ENCODE data around the gene ACCS.

The ACCS gene

GRCh38 chr11:44037658-44037998 is 28.4 kb upstream of the ACCS start:
- DNase-seq (ENCODE audit: low read depth in 2 of 2): no peak

- no peak for DNase-seq (ENCODE audit: low read depth in 2 of 2)
Observed at GRCh38 chr11:44043157-44043556, 22.9 kb upstream of the ACCS start.

DNA sequence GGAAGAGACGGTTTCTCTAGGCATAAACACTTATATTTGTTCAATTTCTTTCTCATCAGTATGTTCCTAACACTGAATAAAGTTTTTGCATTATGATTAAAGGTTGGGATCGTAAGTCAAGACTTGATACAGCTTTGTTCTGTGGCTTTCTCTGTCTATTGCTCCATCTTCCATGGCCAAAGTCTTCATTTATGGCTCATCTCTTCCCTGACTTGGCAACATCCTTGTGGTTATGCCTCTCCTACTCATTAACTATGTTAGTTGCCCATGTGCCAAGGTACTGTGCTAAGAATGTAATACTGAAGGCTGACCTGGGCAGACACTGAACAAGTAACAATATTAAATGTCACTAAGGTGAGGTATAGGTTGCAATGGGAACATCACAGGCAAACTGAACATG is 19.9 kb upstream of the ACCS start:
- no peak for DNase-seq (ENCODE audit: low read depth in 2 of 2)

DNA sequence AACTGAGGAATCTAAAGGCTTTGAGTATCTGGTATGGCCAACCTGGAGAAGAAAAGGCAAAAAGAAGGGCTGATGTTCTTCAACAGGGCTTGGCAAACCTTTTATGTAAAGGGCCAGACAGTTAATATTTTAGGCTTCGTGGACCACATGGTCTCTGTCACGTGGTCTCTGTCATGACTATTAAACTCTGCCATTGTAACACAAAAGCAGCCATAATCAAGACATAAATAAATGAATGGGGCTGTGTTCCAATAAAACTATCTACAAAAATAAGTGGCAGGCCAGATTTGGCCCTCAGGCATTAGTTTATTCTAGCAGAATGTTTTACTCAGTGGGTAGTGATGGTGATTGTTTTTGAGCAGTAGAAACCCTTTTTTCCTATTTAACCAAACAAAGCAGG is 18.8 kb upstream of the ACCS start:
- DNase-seq (ENCODE audit: low read depth in 2 of 2): no peak

- DNase-seq (ENCODE audit: low read depth in 2 of 2): no peak
Observed at GRCh38 chr11:44047931-44048431, 18.1 kb upstream of the ACCS start, which contains the start of gene ACCSL. ACCSL (plus strand) TSS chr11:44047981; CDS start chr11:44048037, 56 bp downstream.

DNA sequence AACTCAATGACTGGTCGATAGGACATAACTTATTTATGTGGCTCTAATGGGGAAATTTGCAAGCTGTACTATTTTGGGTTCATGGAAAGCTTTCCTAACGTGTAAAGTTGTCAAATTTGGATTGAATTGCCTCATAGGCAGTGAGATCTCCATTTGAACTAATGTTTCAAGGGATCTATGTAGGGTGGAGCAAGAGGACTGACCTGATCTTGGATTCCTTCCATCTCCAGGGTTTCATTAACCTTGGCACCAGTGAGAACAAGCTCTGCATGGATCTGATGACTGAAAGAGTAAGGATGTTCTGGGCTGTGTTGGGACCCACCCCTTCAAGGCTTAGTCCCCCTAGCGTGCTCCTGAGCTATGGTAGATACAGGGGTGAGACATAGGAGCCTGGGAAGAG is 16.2 kb upstream of the ACCS start:
- DNase-seq (ENCODE audit: low read depth in 2 of 2): no peak

GRCh38 chr11:44051171-44051570 is 14.9 kb upstream of the ACCS start:
- DNase-seq (ENCODE audit: low read depth in 2 of 2): no peak

GRCh38 chr11:44057340-44057739 is 8.7 kb upstream of the ACCS start:
- DNase-seq (ENCODE audit: low read depth in 2 of 2): no peak

DNA sequence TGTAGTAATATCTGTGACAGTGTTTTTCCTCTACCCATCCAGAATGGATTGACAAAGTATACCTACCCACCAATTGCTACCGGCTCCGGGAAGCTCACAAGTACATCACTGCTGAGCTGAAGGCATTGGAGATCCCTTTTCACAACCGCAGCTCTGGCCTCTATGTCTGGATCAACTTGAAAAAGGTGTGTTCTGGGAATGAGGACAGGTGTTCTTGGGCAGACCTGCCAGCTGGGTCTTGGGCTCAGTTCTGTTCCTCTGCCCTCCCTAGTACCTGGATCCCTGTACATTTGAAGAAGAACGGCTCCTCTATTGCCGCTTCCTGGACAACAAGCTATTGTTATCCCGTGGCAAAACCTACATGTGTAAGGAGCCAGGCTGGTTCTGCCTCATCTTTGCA is 7.8 kb upstream of the ACCS start:
- DNase-seq (ENCODE audit: low read depth in 2 of 2): no peak

GRCh38 chr11:44065161-44065661 is 859 bp upstream of the ACCS start:
- DNase-seq (ENCODE audit: low read depth in 2 of 2): no peak

DNA sequence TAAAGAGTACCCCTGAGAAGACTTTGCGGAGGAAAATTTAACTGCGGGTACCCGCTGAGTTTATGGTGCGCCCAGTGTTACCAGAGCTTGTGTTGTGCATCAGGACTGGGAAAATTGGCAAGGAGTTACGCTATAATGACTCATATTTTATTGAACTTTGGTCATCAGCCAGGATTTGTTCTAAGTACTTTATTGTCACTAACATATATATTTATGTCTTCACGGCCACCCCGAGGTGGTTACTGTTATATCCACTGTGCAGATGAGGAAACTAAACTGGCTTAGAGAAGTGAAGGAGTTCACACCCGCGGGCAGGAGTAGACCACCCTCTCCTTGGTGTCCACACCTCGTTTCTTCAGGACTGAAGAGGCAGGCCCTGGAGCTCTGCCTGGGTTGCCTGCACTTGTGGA is 667 bp downstream of the ACCS start:
- no peak for DNase-seq (ENCODE audit: low read depth in 2 of 2)

GRCh38 chr11:44067266-44067665 is 1.2 kb downstream of the ACCS start:
- DNase-seq (ENCODE audit: low read depth in 2 of 2): no peak

DNA sequence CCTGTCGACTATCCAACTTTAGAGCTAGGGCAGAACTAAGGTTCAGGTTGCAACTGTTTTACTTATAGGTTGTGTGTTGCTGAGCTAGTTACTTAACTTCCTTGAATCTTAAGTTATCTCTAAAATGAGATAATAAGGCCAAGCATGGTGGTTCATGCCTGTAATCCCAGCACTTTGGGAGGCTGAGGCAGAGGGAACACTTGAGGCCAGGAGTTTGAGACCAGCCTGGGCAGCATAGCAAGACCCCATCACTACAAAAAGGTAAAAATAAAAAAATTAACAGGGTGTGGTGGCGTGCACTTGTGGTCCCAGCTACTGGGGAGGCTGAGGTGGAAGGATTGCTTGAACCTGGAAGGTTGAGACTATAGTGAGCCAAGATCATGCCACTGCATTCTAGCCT is 2.1 kb downstream of the ACCS start:
- DNase-seq (ENCODE audit: low read depth in 2 of 2): no peak

DNA sequence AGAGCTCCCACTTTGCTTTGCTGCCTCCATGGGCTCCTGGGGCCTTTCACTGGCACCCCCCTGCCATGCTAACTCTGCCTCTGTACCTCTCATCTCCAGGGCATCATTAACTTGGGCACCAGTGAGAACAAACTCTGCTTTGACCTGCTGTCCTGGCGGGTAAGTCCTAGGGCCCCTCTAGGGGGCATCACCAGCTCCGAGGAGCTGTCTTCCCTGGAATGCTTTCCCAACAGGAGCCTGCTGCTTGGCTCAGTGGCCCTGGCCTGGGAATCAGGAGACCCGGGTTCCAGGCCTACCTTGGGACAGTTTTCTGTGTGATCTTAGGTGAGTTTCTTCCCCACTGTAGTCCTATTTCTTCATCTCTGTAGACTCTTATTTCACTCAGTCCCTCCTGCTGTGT is 5.1 kb downstream of the ACCS start:
- DNase-seq (ENCODE audit: low read depth in 2 of 2): no peak

DNA sequence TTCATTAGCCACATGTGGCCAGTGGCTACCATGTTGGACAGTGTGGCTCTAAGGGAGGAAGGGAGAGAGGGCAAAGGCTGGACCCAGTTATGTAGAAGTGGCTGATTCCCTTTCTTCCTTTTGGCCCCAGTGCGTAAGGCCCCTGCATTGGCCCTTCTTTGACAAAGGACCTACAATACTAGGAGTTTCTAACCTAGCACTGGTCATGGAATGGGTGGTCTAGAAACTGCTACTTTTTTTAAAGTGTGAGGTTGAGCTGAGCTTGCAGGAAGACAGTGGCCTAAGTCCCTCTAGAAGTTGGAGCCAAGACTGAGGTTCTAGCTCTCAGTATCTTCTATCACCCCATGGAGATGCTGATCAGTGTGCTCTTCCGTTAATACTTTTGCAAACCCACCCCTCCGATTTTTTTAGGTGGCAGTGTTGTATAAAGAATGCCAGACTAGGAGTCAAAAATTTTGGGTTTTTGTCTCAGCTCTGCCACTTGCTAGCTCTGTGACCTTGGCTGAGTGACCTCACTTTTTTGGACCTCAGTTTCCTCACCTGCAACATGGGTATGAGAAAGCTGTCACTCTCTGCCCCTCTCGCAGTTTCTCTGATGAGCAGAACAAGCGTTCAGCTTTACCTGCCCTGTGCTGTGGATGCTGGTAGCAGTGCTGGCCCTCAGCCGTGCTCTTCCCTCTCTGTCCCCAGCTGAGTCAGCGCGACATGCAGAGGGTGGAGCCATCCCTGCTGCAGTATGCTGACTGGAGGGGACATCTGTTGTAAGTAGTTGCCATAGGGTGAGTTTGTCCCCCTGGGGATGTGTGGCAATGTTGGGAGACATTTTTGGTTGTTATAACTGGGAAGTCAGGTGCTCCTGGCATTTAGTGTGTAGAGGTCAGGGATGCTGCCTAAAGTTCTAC is 6.9 kb downstream of the ACCS start:
- DNase-seq (ENCODE audit: low read depth in 2 of 2): no peak

DNA sequence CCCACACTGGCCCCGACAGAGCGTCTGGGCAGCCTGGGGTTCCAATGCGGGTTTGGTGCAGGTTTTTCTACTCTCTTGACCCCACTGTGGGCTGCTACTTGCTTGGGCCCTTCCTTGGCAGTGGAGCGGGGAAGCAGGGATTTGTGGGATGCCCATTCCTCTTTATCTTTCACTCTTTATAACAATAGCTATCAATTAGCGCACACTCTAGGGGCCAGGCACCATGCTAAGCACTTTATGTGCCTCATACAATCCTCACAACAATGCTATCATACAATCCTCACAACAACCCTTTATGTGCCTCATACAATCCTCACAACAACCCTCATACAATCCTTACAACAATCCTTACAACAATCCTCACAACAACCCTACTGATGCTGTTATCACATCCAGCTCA is 12.7 kb downstream of the ACCS start:
- DNase-seq (ENCODE audit: low read depth in 2 of 2): no peak

DNA sequence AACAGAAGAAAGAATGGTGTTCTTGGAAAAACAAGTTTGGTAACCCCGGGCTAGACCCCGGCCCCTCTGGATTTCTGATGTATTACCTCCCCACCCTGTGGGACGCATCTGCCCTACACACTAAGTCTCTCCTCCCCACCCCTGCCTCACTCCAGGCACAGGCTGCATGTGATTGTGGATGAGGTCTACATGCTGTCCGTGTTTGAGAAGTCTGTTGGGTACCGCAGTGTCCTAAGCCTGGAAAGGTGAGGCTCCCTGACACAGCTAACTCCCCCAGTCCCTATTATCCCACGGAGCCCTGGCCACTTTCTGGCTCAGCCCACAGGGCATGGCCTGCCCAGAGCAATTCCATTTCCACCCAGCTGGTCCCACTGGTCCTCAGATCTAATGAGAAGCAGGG is 13.3 kb downstream of the ACCS start:
- no peak for DNase-seq (ENCODE audit: low read depth in 2 of 2)

- no peak for DNase-seq (ENCODE audit: low read depth in 2 of 2)
Observed at GRCh38 chr11:44080951-44081350, 14.9 kb downstream of the ACCS start.

- no peak for DNase-seq (ENCODE audit: low read depth in 2 of 2)
Observed at GRCh38 chr11:44082645-44083044, 16.6 kb downstream of the ACCS start.

DNA sequence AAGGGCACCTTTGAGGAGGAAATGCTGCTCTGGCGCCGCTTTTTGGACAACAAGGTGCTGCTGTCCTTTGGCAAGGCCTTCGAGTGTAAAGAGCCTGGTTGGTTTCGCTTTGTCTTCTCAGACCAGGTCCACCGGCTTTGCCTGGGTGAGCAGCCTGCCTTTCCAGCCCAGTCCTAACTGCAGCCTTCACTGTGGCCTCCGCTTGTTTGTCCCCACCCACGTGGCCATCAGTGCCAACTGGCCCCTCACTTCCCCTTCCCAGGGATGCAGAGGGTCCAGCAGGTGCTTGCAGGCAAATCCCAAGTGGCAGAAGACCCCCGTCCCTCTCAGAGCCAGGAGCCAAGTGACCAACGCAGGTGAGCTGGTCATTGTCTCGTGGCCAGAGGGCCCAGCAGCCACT is 17.4 kb downstream of the ACCS start:
- DNase-seq (ENCODE audit: low read depth in 2 of 2): no peak

- no peak for DNase-seq (ENCODE audit: low read depth in 2 of 2)
Observed at GRCh38 chr11:44083906-44084305, 17.8 kb downstream of the ACCS start.

DNA sequence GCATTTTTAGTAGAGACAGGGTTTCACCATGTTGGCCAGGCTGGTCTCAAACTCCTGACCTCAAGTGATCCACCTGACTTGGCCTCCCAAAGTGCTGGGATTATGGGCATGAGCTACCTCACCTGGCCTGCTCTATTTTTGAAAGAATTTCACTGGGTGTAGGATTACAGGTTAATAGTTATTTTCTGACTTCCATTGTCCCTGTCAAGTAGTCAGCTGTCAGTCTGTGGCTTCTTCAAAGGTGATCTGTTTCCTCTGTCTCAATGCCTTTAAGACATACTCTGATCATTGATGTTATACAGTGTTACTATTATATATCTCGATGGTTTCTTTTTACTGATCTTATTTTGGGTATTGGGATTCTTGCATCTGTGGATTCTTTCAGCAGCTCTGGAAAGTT is 19.3 kb downstream of the ACCS start:
- DNase-seq (ENCODE audit: low read depth in 2 of 2): no peak

- DNase-seq (ENCODE audit: low read depth in 2 of 2): no peak
Observed at GRCh38 chr11:44088377-44088776, 22.3 kb downstream of the ACCS start.

DNA sequence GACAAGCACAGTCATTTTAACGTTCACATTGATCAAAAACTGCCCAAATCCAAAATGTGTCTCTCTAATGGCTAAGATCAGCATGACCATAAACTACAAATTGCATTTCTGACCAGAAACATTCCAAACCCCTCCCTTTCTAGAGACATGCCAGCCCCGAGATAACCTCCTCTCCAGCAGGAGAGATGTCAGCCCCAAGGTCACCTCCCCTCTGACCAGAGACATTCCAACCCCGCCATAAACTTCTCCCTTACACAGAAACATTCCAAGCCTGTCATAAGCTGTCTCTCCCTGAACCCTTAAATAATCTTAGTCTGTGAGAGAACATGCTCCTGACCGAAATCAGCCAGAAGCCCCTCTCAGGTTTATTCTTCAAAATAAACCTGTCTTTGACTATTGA is 22.8 kb downstream of the ACCS start:
- no peak for DNase-seq (ENCODE audit: low read depth in 2 of 2)

Data from stimulated activated CD4-positive, alpha-beta T cell treated with anti-CD3 and anti-CD28 coated beads, Interleukin-15, amount 100 ng/mL, for 48 hours (primary cell).